Medulla oblongata (tissue), 1 donor: ENCODE data around the gene VPS13D.

ENCODE experiments used
- DNase-seq: peaks from one replicate; pipeline ENCODE4 v3.0.0-alpha.2; 2015; ENCODE audit errors: extremely low spot score

The VPS13D gene

DNA sequence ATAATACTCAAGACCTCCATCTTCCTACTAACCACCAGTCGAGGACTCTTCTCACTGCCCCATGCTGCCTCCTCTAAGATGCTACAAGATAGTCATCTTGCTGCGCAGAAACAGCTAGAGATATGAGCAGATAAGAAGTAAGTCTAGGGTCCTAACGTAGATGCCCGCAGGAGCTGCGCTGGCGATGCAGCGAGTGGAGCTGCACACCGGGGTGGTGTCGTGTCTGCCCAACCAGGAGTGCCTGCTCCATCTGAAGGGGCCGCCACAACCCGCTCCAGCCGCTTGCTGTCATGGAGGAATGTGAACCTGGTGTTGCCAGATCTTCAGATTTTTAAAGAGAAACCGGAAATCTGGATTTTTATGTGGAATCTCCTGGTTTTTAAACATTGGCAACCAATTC lies 175.1 kb downstream of the VPS13D start:
- DNase-seq, result no peak

DNA sequence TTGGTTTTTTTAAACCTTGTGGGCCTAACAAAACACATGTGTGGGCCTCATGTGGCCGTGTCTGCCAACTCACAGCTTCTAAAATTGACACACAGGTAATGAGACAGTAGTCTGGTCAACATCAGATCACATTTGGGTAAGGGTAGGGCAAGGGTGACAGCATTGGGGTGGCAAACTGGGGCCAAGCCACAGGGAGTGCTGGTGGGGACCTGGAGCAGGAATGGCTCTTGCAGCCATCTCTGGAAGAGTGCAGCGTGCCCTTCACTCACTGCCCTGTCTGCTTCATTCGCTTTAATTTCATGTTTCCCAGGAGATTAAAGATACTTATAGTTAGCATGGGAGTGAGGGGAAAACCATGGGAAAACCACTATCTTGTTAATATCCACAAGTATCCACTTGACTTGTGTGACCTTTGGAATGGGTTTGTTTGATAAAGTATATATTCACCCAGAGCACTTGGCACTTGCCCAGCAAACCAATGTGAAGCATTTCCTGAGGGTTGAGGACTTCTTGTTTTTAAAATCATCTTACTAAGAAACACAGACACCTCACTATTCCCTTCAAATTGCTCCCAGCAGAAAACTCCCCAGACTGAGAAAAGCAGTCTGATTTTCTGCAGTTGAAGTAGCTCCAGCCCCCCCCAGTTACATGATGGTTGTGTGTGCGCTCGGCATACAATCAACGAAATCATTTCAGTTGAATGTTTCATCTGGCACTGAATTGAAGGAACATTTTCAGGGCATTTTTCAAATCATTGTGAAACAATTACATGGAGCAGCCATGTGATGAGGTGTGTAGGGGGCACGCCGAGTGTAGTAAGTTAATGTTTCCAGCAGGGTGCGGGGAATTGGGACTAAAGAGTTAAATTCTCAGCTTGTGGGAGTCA lies 175.7 kb downstream of the VPS13D start:
- peak; percentile 48 for DNase-seq

DNA sequence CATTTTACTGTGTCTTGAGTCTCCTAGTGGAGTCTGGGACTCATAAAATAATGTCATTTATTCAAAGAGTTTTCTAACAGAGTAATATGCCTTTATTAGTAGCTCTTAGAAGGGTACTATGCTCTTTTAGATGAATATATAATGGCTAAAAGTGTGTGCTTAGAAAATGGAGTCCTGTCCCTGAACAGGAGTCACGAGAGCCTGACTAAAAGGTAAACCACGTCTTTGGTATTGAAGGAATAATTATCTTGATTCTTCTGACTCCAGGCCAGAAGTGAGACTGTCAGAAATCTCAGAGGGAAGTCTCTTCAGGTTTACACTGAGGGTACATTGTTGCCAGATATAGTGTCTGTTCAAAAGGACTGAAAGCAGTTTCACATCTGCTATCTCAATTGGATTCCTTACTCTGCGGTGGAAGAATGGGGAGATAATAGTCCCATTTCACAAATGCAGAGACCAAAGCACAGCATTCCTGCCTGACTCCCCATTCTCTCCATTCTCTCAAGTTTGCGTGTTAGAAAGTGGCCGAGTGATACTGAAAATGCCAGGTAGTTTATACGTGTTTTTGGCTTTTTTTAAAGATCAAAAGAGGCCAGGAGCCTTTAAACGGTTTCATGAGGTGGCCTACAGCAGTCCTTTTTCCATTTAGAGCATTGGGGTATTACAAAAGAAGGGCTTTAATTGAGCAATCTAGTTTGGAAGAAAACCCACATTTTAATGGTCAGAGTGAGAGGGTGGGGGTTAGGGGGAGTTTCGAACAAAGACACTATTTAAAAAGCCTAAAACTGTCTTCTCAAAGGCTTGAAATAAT lies 176.6 kb downstream of the VPS13D start:
- DNase-seq, result peak; percentile 68

DNA sequence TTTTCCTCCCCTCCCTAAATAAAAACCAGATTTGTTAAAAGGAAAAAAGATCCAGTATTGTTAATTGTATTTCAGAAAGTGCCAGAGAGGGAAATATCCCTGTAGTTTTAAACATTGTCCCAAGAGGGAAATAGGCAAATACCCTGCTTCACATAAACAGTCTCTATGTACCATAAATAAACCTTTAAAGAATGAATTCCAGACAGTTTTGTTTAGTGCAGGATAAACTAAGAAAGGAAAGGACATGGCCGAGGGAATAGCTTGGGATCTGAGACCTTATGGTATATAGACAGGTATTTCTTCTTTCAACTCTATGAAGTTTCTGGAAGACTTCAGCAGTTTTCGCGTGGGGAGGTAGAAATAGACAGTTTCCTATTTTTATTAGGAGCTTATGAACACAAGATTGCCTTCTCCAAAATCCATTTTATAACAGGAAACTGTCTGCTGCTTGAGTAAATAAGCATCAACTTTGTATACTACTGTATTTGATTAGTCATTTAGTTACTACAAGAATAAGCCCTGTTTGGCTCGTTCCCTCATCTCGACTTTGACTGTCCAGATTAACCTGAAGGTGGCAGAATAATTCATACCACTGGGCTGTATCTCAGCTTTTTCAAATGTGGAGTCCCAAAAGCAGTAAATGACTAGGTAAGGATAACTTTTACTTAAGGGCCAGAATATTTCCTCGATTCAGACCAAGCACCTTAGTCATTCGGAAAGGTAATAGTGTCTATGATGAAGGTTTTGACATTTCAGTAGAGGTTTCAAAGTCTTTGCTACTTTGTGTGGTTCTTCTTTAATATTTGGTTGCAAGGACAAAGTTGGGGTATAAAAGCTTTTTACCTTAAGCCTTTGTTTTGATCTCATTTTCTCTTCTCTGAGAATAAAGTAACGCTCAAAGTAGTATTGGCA lies 177.5 kb downstream of the VPS13D start:
- DNase-seq, result peak; percentile 69

DNA sequence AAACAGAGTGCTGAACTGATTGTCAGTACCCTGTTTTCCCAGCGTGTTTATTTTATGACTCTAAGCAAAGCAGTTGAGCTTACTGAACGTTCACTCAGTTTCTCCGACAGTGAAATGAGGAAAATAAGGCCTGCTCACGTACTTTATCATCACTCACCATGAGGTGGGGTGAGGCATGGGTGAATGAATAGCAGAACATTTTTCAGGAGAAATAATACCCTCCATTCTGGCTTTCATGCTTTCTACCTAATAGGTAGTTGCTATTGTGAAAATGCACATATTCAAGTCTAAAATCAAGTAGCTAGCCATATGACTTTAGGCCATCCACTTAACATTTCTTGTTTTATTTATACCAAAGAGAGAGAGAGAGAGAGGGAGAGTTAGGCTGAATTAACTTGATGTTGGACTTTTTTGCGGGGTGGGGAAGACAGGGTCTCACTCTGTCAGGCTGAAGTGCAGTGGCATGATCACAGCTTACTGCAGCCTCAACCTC lies 178.2 kb downstream of the VPS13D start:
- DNase-seq, result no peak

DNA sequence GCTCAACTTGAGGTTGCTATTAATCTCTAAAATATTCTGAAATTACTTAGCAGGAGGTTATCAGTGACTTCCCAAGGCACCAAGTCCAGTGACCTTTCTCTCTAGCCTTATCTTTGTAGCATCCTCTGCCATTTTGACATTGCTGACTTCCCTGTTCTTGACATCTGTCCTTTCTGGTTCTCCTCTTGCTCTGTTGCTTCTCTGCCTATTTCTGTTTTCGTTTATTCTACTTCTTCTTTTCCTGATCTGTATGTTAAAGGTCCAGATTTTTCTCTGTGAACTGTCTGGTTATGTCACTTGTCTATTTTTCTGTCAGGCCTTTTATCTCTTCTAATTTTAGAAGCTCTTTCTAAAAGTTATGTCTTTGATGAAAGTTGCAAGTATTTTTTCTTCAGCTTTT lies 178.8 kb downstream of the VPS13D start:
- DNase-seq, result peak; percentile 30

DNA sequence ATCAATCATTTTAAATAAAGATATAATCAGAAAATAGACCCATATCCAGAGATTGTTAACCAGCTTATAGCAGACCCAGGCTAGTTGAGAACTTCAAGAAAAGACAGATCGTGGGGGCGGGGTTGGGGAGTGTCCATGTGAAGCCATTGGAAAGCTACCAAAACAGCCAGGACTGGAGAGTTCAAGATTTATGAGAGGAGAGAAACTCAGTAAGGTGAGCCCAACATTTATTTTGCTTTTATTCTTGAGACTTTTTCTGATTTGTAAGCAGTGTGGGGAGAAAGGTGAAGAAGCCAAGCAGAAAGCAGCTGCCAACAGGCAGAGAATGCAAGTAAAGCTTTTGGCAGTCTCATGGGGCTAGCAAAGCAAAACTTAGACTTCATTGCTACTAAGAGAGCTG lies 179.9 kb downstream of the VPS13D start:
- DNase-seq, result peak; percentile 46

DNA sequence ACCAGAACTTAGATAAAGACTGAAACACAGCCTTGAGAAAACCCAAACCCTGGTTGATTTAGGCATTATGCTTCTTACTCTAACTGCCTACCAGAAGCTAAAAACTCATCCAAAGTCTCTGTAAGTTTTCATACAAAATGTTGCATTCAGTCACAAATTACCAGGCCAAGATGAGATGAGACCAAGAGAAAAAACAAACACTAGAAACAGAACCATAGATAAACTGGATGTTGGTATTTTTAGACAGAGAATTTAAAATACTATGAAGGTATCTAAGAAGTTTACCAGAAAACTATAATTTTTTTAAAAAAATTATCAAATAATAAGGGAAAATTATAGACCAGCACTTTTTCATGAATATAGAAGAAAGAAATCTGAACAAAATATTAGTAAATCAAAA lies 180.5 kb downstream of the VPS13D start:
- DNase-seq, result no peak

DNA sequence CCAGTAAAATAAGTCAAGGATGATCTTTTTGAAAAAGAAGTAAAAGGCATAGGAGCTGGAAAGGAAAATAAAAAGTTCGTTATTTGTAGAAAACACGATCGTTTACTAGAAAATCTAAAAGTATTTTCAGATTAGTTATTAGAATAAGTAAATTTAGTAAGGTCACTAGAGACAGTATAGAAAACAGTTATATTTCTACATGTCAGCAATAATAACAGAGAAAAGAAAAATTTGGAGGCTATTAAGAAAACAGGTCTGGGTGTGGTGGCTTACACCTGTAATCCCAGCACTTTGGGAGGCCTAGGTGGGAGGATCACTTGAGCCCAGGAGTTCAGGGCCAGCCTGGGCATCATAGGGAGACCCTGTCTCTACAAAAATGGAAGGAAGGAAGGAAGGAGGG lies 181.3 kb downstream of the VPS13D start:
- DNase-seq, result no peak

DNA sequence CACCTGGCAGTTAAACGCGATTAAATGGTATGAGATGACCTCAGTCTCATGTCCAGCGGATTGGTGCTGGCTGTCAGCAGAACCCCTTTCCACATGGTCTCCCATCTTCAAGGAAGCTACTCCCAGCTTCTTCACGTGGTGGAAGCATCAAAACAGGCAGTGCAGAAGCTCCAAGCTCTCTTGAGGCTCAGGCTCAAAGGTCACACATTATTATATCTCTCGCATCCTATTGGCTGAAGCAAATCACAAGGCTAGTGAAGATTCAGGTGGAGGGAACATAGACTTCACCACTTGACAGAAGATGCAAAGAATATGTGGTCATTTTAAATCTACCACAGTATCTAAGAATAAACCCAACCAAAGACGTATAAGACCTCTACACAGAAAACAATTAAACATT lies 181.9 kb downstream of the VPS13D start:
- DNase-seq, result no peak

DNA sequence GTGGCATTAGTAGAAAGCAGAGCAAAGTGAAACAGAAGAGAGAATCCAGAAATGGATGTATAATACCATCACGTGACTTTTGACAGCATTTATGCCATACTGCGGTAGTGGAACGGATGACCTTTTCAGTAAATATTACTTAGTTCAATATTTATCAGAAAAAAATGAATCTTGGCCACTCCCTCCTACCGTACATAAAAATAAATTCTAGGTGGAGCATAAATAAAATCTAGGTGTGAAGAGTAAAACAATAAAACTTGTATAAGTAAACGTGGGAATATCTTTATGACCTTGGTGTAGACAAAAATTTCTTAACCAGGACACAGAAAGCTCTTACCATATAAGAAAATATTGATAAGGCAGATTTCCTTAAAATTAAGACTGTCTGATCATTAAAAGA lies 182.6 kb downstream of the VPS13D start:
- no peak for DNase-seq

DNA sequence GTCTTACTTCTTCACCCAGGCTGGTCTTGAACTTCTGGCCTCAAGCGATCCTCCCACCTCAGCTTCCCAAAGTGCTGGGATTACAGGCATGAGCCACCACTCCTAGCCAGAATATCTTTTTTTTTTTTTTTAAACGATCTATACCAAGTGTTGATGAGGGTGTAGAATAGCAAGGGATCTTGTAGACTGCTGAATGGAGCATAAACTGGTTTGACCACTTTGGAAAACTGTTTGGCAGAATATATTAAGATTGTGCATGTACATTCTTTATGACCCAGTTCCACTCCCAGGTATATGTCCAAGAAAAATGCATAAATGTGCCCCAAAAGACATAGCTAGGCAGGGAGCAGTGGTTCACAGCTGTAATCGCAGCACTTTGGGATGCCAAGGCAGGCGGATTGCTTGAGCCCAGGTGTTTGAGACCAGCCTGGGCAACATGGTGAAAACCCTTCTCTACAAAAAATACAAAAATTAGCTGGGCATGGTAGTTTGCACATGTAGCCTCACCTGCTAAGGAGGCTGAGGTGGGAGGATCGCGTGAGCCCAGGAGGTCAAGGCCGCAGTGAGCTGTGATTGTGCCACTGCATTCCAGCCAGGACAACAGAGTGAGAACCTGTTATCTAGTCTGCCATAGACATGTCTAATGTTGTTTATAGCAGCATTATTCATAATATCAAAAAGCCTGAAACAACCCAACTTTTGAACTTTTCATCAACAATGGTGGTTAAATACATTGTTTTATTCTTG lies 184.0 kb downstream of the VPS13D start:
- DNase-seq, result no peak

DNA sequence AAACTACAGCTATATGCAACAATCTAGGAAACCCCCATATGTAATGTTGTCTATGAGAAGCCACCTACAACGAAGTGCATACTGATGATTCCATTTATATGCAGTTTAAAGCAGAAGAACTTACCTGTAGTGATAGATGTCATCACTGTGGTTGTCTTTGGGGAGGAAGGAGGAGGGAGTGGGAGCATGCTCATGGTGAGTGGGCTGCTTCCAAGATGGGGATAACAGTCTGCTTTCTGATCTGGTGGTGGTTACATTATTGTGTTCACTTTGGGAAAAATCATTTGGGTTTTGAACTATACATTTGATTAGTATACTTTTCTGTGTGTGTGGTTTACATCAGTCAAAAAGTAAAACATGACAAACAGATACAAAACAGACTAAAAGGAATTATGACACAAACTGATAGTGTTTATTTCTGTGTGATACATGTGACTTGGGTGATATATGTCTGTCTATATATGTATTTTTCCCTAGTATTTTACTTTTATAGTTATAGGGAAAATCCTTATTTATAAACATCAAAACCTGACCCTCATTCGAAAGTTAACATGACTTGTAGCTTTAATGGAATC lies 184.7 kb downstream of the VPS13D start:
- DNase-seq, result no peak

DNA sequence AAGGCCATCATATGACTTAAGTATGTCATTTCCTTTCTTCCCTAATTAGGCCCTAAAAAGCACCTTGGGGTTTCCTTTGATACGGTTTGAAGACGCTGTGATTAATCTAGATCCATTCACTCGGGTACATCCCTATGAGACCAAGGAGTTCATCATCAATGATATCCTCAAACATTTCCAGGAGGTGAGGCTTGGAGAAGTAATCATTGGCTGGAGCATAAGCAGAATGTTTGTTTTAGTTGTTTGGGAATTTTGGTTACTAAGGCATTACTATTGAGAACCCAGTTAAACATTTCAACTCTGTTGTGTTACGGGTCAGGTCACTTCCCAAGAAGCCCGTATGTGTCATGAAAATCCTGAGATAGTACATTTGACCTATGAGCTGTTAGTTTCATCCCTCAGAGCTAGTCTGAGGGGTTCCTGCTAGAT lies 185.2 kb downstream of the VPS13D start:
- no peak for DNase-seq

DNA sequence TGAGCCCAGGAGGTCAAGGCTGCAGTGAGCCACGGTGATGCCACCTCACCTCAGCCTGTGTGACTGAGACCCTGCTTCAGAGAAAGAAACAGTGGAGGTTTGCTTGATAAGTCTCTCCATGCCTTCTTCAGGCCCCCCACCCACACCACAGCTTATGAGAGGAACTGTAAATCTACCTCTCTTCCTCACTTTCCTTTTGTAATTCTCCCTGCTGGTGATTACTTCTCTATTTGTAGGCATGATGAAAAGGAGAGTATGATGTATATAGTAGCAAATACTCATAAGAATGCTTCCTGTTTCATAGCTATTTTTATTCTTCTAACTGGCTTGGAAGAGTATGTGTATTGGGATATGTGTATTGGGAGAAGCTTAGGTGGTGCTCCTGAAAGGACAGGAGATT lies 186.3 kb downstream of the VPS13D start:
- no peak for DNase-seq

DNA sequence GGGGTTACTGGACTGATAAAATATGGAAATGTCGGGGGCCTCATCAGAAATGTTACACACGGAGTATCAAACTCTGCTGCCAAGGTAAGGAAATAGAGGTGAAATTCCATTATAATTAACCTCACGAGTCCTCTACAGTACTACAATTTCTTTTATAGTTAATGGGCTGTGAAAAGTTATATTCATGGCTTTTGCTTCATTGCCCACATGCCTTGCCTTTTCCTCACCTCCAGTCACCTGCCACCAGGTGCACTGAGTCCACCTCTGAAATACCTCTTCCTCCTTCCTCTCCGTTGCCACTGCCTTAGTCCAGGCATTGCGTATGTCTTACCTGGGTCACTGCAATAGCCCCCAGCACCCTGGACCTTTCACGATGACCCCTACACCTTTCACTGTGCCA lies 186.9 kb downstream of the VPS13D start:
- no peak for DNase-seq

DNA sequence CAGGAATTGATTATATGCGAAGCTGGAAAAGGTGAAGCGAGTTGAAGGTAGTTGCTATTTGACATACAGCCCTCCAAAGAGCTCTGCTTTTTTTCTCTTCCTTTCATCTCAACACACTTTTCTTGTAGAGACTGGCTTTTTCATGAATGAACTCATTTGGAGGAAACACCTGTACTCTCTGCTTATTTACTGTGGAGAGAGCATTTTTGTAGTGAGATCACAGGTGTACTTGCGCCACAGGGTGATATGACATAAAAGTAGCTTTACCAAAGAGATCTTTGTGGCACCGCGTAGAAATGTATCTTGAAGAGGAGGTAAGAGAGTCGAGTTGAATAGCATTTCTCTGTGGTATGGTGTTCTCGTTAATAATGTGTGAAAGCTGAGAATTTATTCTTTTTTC lies 187.6 kb downstream of the VPS13D start:
- DNase-seq, result no peak

DNA sequence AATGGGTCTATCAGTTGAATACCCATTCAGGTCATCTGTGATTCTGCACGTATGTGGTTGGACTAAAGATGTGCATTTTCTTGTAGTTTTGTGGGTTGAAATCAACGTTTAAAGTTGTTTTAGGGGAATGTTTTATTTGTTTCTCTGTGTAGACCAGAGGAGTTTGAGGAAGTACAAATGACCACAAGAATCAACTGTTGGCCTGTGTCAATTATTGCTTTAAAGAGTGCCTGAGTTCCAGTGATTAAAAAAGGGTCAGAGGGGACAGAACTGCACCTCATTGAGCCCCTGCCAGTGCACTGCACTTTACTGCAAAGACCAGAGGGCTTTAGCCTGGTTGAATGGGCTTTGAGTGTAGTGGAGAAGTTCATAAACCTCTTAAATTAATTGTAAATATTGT lies 190.3 kb downstream of the VPS13D start:
- DNase-seq, result no peak

DNA sequence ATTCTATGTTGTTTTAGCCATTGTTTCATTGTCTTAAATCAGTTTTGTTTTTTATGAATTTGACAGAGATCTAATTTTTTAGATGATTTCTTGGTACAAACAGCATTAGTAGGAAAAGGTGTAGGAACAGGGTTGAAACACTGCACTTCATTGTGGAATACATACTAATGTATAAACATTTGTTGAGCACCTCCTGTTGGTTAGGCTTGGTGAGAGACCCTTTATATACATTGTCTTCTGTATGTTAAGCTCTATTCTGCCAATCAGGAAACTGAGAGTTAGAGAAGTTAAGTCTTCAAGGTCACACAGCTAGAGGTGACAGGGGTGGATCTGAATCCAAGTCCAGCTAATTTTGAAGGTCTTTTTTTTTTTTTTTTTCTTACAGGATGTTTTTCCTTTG lies 192.7 kb downstream of the VPS13D start:
- no peak for DNase-seq

DNA sequence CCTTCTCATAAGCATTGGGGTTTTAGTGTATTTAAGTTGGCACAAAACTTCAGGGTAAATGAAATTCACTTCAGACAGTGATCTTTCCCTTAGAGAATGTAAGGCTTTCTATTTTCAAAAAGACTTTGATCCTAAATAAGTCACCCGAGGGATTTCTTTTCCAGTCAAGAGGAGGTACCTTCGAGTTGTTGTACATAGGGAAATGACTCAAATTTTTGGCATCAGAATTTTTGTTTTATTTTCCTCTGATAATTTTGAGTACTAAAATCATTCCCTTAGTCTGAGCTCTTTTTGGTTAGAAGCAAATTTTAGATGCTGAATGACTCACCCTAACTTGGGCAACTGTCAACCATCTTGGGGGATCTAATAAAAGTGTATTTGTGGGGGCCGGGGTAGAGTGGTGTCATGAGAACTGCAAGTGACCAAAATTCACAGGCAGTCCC lies 194.3 kb downstream of the VPS13D start:
- no peak for DNase-seq

DNA sequence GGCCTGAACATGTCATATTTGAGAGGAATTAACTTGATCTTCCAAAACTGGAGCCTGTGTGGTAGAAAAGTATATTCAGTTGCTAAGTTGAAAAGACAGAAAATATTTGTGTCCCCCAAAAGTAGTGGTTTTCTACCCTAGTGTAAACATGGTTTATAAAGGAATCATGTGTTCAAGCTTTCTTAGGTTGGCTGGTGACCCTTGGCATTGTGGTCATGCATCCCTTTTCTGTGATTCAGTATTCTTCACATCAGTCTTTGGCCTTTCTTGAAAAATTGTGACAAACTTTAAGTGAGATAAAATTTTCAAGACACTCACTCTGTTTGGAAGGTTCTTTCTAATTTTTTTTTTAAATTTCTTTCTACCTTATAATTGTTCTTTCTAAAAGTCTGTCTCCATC lies 195.0 kb downstream of the VPS13D start:
- no peak for DNase-seq
